Ovary (tissue), 3 donors: ENCODE measurements around the gene DIABLO.

Experiments used
- CTCF ChIP-seq, 3 donors: fragments of 450-650 bp in 2 of 3; fragments of 200-600 bp in 1 of 3; IDR thresholded peaks; one replicate each; pipeline versions ENCODE4 v1.5.1 to v1.8.0; 2016 to 2022; ENCODE audit warnings: antibody characterized with exemption in 3 of 3, mild to moderate bottlenecking in 1 of 3
- EP300 ChIP-seq: sonication (generic); formaldehyde crosslinking; IDR thresholded peaks from one replicate; pipeline ENCODE4 v1.6.1; 2017; ENCODE audit warnings: antibody characterized with exemption
- POLR2A ChIP-seq: fragments of 450-650 bp; IDR thresholded peaks from one replicate; pipeline ENCODE4 v1.6.1; 2017; ENCODE audit warnings: antibody characterized with exemption, mild to moderate bottlenecking, moderate library complexity
- donor health status: DM: no; HTN: no; CAD: no.

DNA sequence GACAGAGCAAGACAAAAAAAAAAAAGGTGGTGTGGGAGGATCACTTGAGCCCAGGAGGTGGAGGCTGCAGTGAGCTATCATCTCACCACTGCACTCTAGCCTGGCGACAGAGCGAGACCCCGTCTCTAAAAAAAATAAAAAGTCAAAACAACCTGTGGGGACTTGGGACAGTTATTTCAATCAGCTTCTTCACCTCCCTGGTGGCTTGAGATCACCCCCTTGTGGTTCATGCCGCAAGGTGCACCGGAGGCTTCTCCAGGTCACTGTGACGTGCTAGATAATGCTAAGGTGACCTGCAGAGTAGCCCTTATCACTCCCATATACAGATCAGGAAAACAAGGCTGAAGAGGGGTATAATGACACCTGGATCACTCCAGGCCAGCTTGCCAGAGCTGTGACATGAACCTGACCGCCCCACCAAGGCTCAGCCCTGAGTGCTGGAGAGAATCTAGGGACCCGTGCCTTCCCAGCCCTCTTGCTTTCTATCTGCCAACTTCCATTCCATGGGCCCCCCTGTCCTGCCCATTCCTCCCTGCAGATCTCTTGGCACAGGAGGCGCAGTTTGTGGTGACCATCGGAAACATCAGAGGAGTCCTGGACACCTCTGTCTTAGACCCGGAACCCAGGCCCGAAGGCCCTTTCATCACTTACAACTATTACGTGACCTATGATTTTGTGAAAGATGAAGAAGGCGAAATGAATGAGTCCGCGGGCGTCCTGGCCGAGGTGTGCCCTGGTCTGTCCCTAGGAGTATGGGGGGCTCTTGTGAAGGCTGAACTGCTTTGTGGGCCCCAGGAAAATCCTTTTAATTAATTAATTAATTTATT, 34.8 kb downstream of the DIABLO start:
- no peak for TF ChIP-seq CTCF (IDR thresholded peaks at IDR 0.05)
- no peak for TF ChIP-seq EP300
- TF ChIP-seq POLR2A: no peak
